IPS DF 6.9 (cell line): ENCODE data around the gene NPTN.

ENCODE experiments used
- DNase-seq: peaks from one replicate; pipeline ENCODE4 v3.0.0-alpha.2; 2013; ENCODE audit warnings: low read depth, low spot score
- H3K27ac ChIP-seq: one replicate; pipeline ENCODE4 v1.5.1; 2013; ENCODE audit warnings: low read length, control low read depth
- H3K27me3 ChIP-seq: 2 replicates; pipeline ENCODE4 v1.6.1; 2013; ENCODE audit warnings: mild to moderate bottlenecking, low read length; ENCODE audit not compliant: control insufficient read depth, insufficient read depth
- H3K36me3 ChIP-seq: 2 replicates; pipeline ENCODE4 v1.6.1; 2013; ENCODE audit warnings: low read length; ENCODE audit not compliant: control insufficient read depth, insufficient read depth
- H3K4me1 ChIP-seq: 2 replicates; pipeline ENCODE4 v1.6.1; 2013; ENCODE audit warnings: low read length; ENCODE audit not compliant: control insufficient read depth, insufficient read depth
- H3K4me3 ChIP-seq: 2 replicates; pipeline ENCODE4 v1.5.1; 2013; ENCODE audit warnings: mild to moderate bottlenecking, low read length
- H3K9me3 ChIP-seq: 2 replicates; pipeline ENCODE4 v1.6.1; 2013; ENCODE audit warnings: low read length, inconsistent platforms; ENCODE audit not compliant: control insufficient read depth, insufficient read depth
- WGBS: extraction: QIAGEN DNeasy Blood & Tissue Kit; methylation state at CpG from one replicate; pipeline ENCODE4 v1.1.7; 2013; ENCODE audit warnings: mixed read lengths, missing lambda C conversion rate; ENCODE audit not compliant: insufficient read length, insufficient coverage; 5-methylcytosine and 5-hydroxymethylcytosine counted together

NPTN gene

DNA sequence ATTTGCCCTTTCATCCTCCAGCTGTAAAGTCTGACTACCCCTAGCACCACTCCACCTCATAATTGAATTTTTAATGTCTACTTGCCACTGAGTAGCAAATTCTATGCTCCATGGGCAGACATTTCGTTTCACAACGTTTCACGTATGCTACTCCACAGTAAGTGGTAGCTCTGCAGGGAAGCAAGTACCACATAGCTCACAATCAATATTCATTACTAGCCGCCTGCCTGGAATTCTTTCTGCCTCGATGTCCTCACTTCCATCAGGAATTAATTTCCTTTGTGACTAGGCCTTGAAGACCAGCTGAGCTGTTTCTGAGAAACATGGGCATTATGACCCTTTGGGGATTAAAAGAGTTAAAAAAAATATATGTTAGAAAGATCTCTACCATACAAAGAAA lies 15.3 kb downstream of the NPTN start:
- Histone ChIP-seq H3K27ac (no peak overlapping the region), H3K4me3 (no peak overlapping the region), H3K9me3 (no peaks in the 10 kb centered on the region), H3K36me3 (no peaks in the 10 kb centered on the region), H3K27me3 (no peaks in the 10 kb centered on the region), H3K4me1 (peaks cover 2% of the 10 kb centered on the region; the same call in 1 of the 2 replicates)
- WGBS = no CpG with 5 or more reads among the region's 5 CpGs
- DNase-seq = no peak

GRCh38 chr15:73617301-73617831 lies 15.8 kb downstream of the NPTN start:
- H3K27me3 ChIP-seq = no peaks in the 10 kb centered on the region
- no peaks in the 10 kb centered on the region for H3K9me3 ChIP-seq
- WGBS = no CpG with 5 or more reads among the region's 2 CpGs
- H3K4me3 ChIP-seq = no peak overlapping the region
- no peak overlapping the region for H3K27ac ChIP-seq
- peaks cover 2% of the 10 kb centered on the region; the same call in 1 of the 2 replicates for H3K4me1 ChIP-seq
- DNase-seq = no peak
- no peaks in the 10 kb centered on the region for H3K36me3 ChIP-seq

DNA sequence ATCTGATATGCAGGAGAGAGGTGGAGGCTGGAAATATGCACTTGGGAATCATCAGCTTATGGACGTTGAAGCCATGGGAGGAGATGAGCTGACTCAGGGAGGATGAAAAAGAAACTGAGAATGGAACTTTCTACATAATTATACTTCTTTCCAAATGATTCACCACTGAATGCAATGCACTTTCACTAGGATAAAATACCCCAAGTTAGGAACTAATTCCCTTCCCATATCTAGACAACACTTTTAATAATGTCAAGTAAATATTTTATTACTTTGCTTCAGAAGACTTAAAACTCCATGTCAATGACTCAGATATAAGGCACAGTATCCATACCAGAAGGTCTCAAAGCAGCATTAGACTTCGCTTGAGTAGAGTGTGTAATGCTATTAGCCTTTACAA lies 24.2 kb downstream of the NPTN start:
- no CpG with 5 or more reads among the region's 2 CpGs for WGBS
- no peak overlapping the region for H3K27ac ChIP-seq
- no peaks in the 10 kb centered on the region for H3K36me3 ChIP-seq
- no peaks in the 10 kb centered on the region for H3K9me3 ChIP-seq
- no peaks in the 10 kb centered on the region; the same call in 1 of the 2 replicates for H3K4me1 ChIP-seq
- DNase-seq = no peak
- no peak overlapping the region for H3K4me3 ChIP-seq
- H3K27me3 ChIP-seq = no peaks in the 10 kb centered on the region

DNA sequence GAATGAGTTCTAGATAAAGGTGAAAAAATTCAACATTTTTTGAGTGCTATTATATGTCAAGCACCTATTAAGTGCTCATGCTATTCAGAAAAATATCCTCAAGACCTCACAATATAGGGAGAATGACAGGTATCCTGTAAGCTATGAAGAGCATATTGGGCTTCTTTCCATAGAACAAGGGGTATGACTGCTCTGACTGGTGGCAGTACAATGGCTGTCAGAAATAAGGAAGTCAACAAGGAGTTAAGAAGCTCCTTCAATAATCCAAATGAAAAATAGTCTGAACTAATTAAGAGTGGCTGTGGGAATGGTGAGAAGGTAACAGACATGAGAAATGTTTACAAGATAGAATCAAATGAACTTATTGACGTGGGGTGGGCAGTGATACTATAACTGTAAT lies 24.7 kb downstream of the NPTN start:
- Histone ChIP-seq H3K4me3 (no peak overlapping the region), H3K27ac (no peak overlapping the region), H3K9me3 (no peaks in the 10 kb centered on the region), H3K36me3 (no peaks in the 10 kb centered on the region), H3K4me1 (no peaks in the 10 kb centered on the region; the same call in 1 of the 2 replicates), H3K27me3 (no peaks in the 10 kb centered on the region)
- no CpG with 5 or more reads among the region's 1 CpG for WGBS
- no peak for DNase-seq

DNA sequence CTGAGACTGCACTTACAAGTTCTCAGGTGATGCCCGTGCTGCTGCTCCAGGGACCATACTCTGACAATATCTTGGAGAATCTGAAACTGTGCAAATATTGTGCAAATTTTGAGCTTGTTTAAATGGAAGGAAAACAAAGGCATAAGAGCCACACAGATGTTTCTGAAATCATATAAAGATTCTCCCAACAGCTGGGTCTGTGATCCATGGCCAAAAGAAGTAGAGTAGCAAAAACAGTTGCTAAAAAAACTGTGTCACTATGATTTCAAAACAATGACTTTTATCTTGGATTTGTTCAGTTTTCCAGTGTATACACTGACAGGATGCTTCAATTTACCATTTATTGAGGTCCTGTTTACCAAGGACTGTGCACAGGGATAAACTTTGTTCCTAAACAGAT lies 25.3 kb downstream of the NPTN start:
- no peak overlapping the region for H3K27ac ChIP-seq
- H3K9me3 ChIP-seq = no peaks in the 10 kb centered on the region
- H3K4me1 ChIP-seq = no peaks in the 10 kb centered on the region; the same call in 1 of the 2 replicates
- H3K4me3 ChIP-seq = no peak overlapping the region
- no CpG with 5 or more reads among the region's 1 CpG for WGBS
- no peak for DNase-seq
- no peaks in the 10 kb centered on the region for H3K27me3 ChIP-seq
- H3K36me3 ChIP-seq = no peaks in the 10 kb centered on the region

GRCh38 chr15:73607405-73607804 lies 25.8 kb downstream of the NPTN start:
- 100% methylated on average over 1 of the region's 2 CpGs for WGBS

GRCh38 chr15:73605759-73606436 lies 27.3 kb downstream of the NPTN start:
- Histone ChIP-seq H3K36me3 (no peaks in the 10 kb centered on the region), H3K27me3 (no peaks in the 10 kb centered on the region), H3K9me3 (no peaks in the 10 kb centered on the region), H3K27ac (no peak overlapping the region), H3K4me3 (no peak overlapping the region), H3K4me1 (peaks cover 2% of the 10 kb centered on the region; the same call in 1 of the 2 replicates)
- no CpG with 5 or more reads among the region's 5 CpGs for WGBS
- DNase-seq = no peak

More at GRCh38 chr15:73607405-73607804, 25.8 kb downstream of the NPTN start:
- Histone ChIP-seq H3K4me1 (no peaks in the 10 kb centered on the region; the same call in 1 of the 2 replicates), H3K36me3 (no peaks in the 10 kb centered on the region), H3K9me3 (no peaks in the 10 kb centered on the region), H3K27ac (no peak overlapping the region), H3K27me3 (no peaks in the 10 kb centered on the region), H3K4me3 (no peak overlapping the region)
- DNase-seq = no peak

GRCh38 chr15:73604477-73604876 lies 28.7 kb downstream of the NPTN start:
- Histone ChIP-seq H3K4me3 (no peak overlapping the region), H3K9me3 (no peaks in the 10 kb centered on the region), H3K27ac (no peak overlapping the region), H3K4me1 (peaks cover 3% of the 10 kb centered on the region; the same call in 1 of the 2 replicates), H3K36me3 (no peaks in the 10 kb centered on the region), H3K27me3 (no peaks in the 10 kb centered on the region)
- DNase-seq = no peak
- WGBS = no CpG with 5 or more reads among the region's 1 CpG

DNA sequence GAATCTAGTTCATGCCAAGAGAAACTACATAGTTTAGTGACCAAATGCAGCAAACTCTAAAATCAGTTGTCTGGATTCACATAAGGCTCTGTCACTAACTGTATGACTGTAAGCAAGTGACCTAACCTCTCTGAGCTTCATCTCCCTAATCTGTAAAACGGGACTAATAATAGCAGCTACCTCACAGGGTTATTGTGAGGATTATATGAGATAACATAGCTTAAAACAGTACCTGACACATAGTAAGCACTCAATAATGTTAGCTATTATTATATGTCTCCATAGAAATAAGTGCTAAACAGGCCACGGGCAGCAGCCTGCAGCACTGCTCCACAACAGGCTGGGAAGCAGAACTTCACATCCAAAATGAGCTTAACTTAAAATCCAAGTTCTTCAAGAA lies 30.2 kb downstream of the NPTN start:
- no CpG with 5 or more reads among the region's 2 CpGs for WGBS
- H3K36me3 ChIP-seq = no peaks in the 10 kb centered on the region
- H3K9me3 ChIP-seq = no peaks in the 10 kb centered on the region
- no peaks in the 10 kb centered on the region for H3K27me3 ChIP-seq
- peaks cover 5% of the 10 kb centered on the region for H3K4me1 ChIP-seq
- no peak overlapping the region for H3K4me3 ChIP-seq
- H3K27ac ChIP-seq = no peak overlapping the region
- no peak for DNase-seq

GRCh38 chr15:73602446-73602843 lies 30.7 kb downstream of the NPTN start:
- H3K27ac ChIP-seq = no peak overlapping the region
- H3K36me3 ChIP-seq = no peaks in the 10 kb centered on the region
- H3K4me3 ChIP-seq = no peak overlapping the region
- no peaks in the 10 kb centered on the region for H3K9me3 ChIP-seq
- no peaks in the 10 kb centered on the region for H3K27me3 ChIP-seq
- WGBS = no CpG with 5 or more reads among the region's 1 CpG
- DNase-seq = no peak
- peaks cover 7% of the 10 kb centered on the region for H3K4me1 ChIP-seq
